Sigmoid colon (tissue), 7 donors: ENCODE data around the gene HNRNPA3. TPM values are rescaled to one million over a fixed set of nuclear protein-coding genes. Genes with fewer than 3 reads are reported as not detected.
"Not testable (repeated sequence)": the region's sequence is repeated elsewhere in the genome, so short reads cannot be mapped to it uniquely, and the experiment has no call there.

Experiments
- DNase-seq: peaks from one replicate; pipeline ENCODE4 v3.0.0-alpha.2; 2019
- H3K27ac ChIP-seq, 4 donors: fragments of 200-600 bp; sonication (generic); one replicate each; pipeline ENCODE4 v1.5.1; 2016 to 2019; ENCODE audit warnings: mild to moderate bottlenecking in 1 of 4
- H3K27me3 ChIP-seq, 3 donors: fragments of 200-600 bp; sonication (generic); one replicate each; pipeline ENCODE4 v1.5.1; 2019; ENCODE audit warnings: mild to moderate bottlenecking in 1 of 3
- H3K36me3 ChIP-seq, 4 donors: fragments of 200-600 bp; sonication (generic); one replicate each; pipeline ENCODE4 v1.5.1; 2016 to 2019
- H3K4me1 ChIP-seq, 4 donors: fragments of 200-600 bp; sonication (generic); one replicate each; pipeline ENCODE4 v1.5.1; 2017 to 2019
- H3K4me3 ChIP-seq, 4 donors: fragments of 200-600 bp; sonication (generic); one replicate each; pipeline ENCODE4 v1.5.1; 2017 to 2019; ENCODE audit warnings: mild to moderate bottlenecking in 2 of 4, moderate library complexity in 1 of 4
- H3K9me3 ChIP-seq, 4 donors: fragments of 200-600 bp in 3 of 4; sonication (generic) in 3 of 4; one replicate each; pipeline versions ENCODE4 v1.5.1 to v1.6.1; 2013 to 2019
- CTCF ChIP-seq, 4 experiments: fragments of 450-650 bp in 3 of 4; fragments of 200-600 bp in 1 of 4; IDR thresholded peaks; one replicate each; pipeline ENCODE4 v1.5.1; 2016 to 2019; ENCODE audit warnings: antibody characterized with exemption in 4 of 4, mild to moderate bottlenecking in 3 of 4, moderate library complexity in 2 of 4
- EP300 ChIP-seq, 4 donors: sonication (generic); formaldehyde crosslinking; IDR thresholded peaks; one replicate each; pipeline ENCODE4 v1.6.1; 2017; ENCODE audit warnings: antibody characterized with exemption in 4 of 4
- POLR2A ChIP-seq, 2 donors: fragments of 450-650 bp; IDR thresholded peaks; one replicate each; pipeline ENCODE4 v1.6.1; 2016; ENCODE audit warnings: antibody characterized with exemption in 2 of 2, mild to moderate bottlenecking in 2 of 2, moderate library complexity in 2 of 2
- POLR2AphosphoS5 ChIP-seq, 4 donors: sonication (generic); formaldehyde crosslinking; IDR thresholded peaks; one replicate each; pipeline ENCODE4 v1.6.1; 2017; ENCODE audit warnings: antibody characterized with exemption in 4 of 4
- WGBS, 2 donors: extraction: QIAGEN DNeasy Blood & Tissue Kit; methylation state at CpG; one replicate each; pipeline ENCODE4 v1.1.7; 2013; 5-methylcytosine and 5-hydroxymethylcytosine counted together
- intact Hi-C: fragments of 100-400 bp; cut with DNase I; formaldehyde crosslinking; loops from one replicate; pipeline ENCODE4 v1.15.1; 2023
- polyA plus RNA-seq, 3 donors: library from polyadenylated mRNA; stranded (reverse); fragments of 200-250 nt; gene quantifications; one replicate each; pipeline ENCODE4 v1.2.3, GENCODE V29; 2013
- total RNA-seq, 4 donors: library from RNA; depleted of rRNA; stranded (reverse); fragments of >200 nt; gene quantifications; one replicate each; pipeline ENCODE4 v1.1.0, GENCODE V29; 2016
- donor health status: healthy with polysubstance abuse.
- donor health status: Bipolar disorder and iron deficiency.
- donor health status: healthy.

The HNRNPA3 gene
- total and polyA plus RNA-seq, 7 donors = 69.2 to 261 (median 82.1) TPM

- Histone ChIP-seq H3K36me3 (no peaks in the 10 kb centered on the region), H3K27ac (no peak overlapping the region), H3K27me3 (no peaks in the 10 kb centered on the region), H3K4me1 (no peaks in the 10 kb centered on the region), H3K4me3 (no peak overlapping the region), H3K9me3 (no peaks in the 10 kb centered on the region)
- intact Hi-C loops = no loop called here
- no peak for DNase-seq
- 46 to 72% methylated on average over 5 of the region's 5 CpGs for WGBS, 2 donors
- TF ChIP-seq POLR2A (IDR thresholded peaks at IDR 0.05) = no peak
- TF ChIP-seq POLR2AphosphoS5 (IDR thresholded peaks at IDR 0.05) = no peak
- no peak for TF ChIP-seq EP300 (IDR thresholded peaks at IDR 0.05)
- TF ChIP-seq CTCF (IDR thresholded peaks at IDR 0.05) = no peak
These were observed 32.2 kb upstream of the HNRNPA3 start for GRCh38 chr2:177180269-177181000.

- H3K27ac ChIP-seq = peak overlapping the region in 1 of 4 donors; percentile 53
- no peaks in the 10 kb centered on the region for H3K9me3 ChIP-seq
- DNase-seq = no peak
- no peak for TF ChIP-seq POLR2A (IDR thresholded peaks at IDR 0.05)
- no peak for TF ChIP-seq POLR2AphosphoS5 (IDR thresholded peaks at IDR 0.05)
- TF ChIP-seq CTCF (IDR thresholded peaks at IDR 0.05) = no peak
- no peak for TF ChIP-seq EP300 (IDR thresholded peaks at IDR 0.05)
- no peaks in the 10 kb centered on the region for H3K27me3 ChIP-seq
- intact Hi-C loops = no loop called here
- no peaks in the 10 kb centered on the region for H3K36me3 ChIP-seq
- no peaks in the 10 kb centered on the region for H3K4me1 ChIP-seq
- H3K4me3 ChIP-seq = no peak overlapping the region
These were observed 28.7 kb upstream of the HNRNPA3 start for GRCh38 chr2:177183860-177184259.

DNA sequence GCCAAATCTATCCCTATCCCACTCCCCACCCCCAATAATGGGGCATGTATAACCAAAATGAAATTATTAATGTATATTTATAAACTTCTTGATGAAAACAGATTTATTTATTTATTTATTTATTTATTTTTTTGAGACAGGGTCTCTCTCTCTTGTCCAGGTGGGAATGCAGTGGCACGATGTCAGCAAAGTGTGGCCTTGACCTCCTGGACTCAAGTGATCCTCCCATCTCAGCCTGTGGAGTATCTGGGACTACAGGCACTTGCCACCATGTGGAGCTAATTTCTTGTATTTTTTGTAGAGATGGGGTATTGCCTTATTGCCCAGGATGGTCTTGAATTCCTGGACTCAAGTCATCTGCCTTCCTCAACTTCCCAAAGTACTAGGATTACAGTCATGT is 28.0 kb upstream of the HNRNPA3 start:
- intact Hi-C loops = no loop called here
- DNase-seq = no peak
- peak overlapping the region in 1 of 4 donors; percentile 48 for H3K27ac ChIP-seq
- H3K36me3 ChIP-seq = no peaks in the 10 kb centered on the region
- 47 to 100% methylated on average over 1 of the region's 1 CpG for WGBS, 2 donors
- no peak overlapping the region for H3K4me3 ChIP-seq
- TF ChIP-seq EP300 (IDR thresholded peaks at IDR 0.05) (no peak), CTCF (IDR thresholded peaks at IDR 0.05) (no peak), POLR2A (IDR thresholded peaks at IDR 0.05) (no peak), POLR2AphosphoS5 (IDR thresholded peaks at IDR 0.05) (no peak)
- H3K27me3 ChIP-seq = no peaks in the 10 kb centered on the region
- no peaks in the 10 kb centered on the region for H3K4me1 ChIP-seq
- H3K9me3 ChIP-seq = no peaks in the 10 kb centered on the region

DNA sequence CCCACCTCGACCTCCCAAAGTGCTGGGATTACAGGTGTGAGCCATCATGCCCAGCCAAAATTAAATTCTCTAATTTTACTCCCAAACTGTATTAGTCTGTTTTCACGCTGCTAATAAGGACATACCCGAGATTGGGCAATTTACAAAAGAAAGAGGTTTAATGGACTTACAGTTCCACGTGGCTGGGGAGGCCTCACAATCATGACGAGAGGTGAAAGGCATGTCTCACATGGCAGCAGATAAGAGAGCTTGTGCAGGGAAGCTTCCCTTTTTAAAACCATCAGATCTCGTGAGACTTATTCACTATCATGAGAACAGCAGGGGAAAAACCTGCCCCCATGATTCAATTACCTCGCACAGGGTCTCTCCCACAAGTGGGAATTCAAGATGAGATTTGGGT is 26.6 kb upstream of the HNRNPA3 start:
- H3K4me1 ChIP-seq, H3K4me3 ChIP-seq, intact Hi-C loops, H3K9me3 ChIP-seq, H3K36me3 ChIP-seq, DNase-seq, H3K27ac ChIP-seq, H3K27me3 ChIP-seq: not testable (repeated sequence)
- WGBS, 2 donors = 79 to 82% methylated on average over 7 of the region's 7 CpGs

DNA sequence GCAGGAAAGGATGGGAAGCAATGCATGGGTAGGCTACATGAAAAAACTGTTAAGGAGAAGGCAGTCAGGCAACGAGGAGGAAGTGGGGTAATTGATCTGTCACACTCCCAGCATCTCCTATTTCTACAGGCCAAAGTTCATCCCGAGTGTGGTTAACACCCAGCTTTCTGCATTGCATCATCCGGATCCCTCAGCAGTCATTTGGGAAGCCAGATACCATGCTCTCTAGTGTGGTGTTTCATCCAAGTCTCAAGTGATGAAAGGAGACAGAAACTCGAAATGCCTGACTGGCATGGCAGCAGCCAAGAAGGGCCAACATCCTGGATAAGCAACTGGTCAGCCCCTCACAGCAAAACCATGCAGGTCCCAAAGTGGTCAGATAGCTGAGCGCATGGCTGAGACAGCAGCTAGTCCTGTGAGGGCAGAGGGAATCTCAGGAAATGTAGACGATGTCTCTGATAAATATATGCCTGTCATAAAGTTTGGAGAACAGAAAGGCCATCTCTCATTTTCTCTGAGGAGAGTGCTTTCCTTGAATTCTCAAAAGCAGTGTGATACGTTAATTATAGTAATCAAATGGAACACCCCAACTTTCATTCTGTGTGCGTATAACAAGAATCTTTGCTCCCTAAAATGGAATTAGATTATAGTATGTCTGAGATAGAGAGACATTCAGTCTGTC is 24.8 kb upstream of the HNRNPA3 start:
- Histone ChIP-seq H3K4me3 (no peak overlapping the region), H3K4me1 (no peaks in the 10 kb centered on the region), H3K27me3 (no peaks in the 10 kb centered on the region), H3K36me3 (no peaks in the 10 kb centered on the region), H3K9me3 (no peaks in the 10 kb centered on the region), H3K27ac (no peak overlapping the region)
- intact Hi-C loops = no loop called here
- no peak for DNase-seq
- 41 to 63% methylated on average over 8 of the region's 8 CpGs for WGBS, 2 donors
- TF ChIP-seq EP300 (IDR thresholded peaks at IDR 0.05) = no peak
- TF ChIP-seq POLR2AphosphoS5 (IDR thresholded peaks at IDR 0.05) = no peak
- TF ChIP-seq POLR2A (IDR thresholded peaks at IDR 0.05) = no peak
- no peak for TF ChIP-seq CTCF (IDR thresholded peaks at IDR 0.05)
